Liver (tissue), 3 donors: ENCODE data around the gene NADSYN1.

ENCODE experiments used
- FOXA1 ChIP-seq: IDR thresholded peaks from 2 replicates; pipeline ENCODE4 v1.6.1; 2016; ENCODE audit warnings: antibody characterized with exemption
- HNF4G ChIP-seq: IDR thresholded peaks from 2 replicates; pipeline ENCODE4 v1.6.1; 2016; ENCODE audit warnings: antibody characterized with exemption
- JUND ChIP-seq, 2 donors: IDR thresholded peaks; 2 replicates each; pipeline ENCODE4 v1.6.1; 2016; ENCODE audit warnings: antibody characterized with exemption in 2 of 2
- RAD21 ChIP-seq, 2 donors: IDR thresholded peaks; 2 replicates each; pipeline ENCODE4 v1.6.1; 2016; ENCODE audit warnings: antibody characterized with exemption in 2 of 2, mild to moderate bottlenecking in 2 of 2
- SP1 ChIP-seq: IDR thresholded peaks from 2 replicates; pipeline ENCODE4 v1.6.1; 2018; ENCODE audit warnings: antibody characterized with exemption, mild to moderate bottlenecking
- TAF1 ChIP-seq: conservative IDR thresholded peaks from 2 replicates; pipeline ENCODE4 v1.6.1; 2016; ENCODE audit warnings: antibody characterized with exemption, mild to moderate bottlenecking
- YY1 ChIP-seq: IDR thresholded peaks from 2 replicates; pipeline ENCODE4 v1.6.1; 2016; ENCODE audit warnings: antibody characterized with exemption, mild to moderate bottlenecking
- TF ChIP-seq, protein P1 (sequence below): fragments of 150-350 bp; IDR thresholded peaks from 2 replicates; pipeline ENCODE4 v1.5.1; 2017; ENCODE audit warnings: improper control_type of control experiment, low read depth, low read length; ENCODE audit not compliant: missing input control
- TF ChIP-seq, protein P2 (sequence below): IDR thresholded peaks from 2 replicates; pipeline ENCODE4 v1.6.1; 2016; ENCODE audit warnings: antibody characterized with exemption
- TF ChIP-seq, protein P3 (sequence below): IDR thresholded peaks from 2 replicates; pipeline ENCODE4 v1.6.1; 2016; ENCODE audit warnings: antibody characterized with exemption
- TF ChIP-seq, protein P4 (sequence below): IDR thresholded peaks from 2 replicates; pipeline ENCODE4 v1.6.1; 2016; ENCODE audit warnings: antibody characterized with exemption, mild to moderate bottlenecking
- donor health status: healthy.
- donor health status: healthy.

DNA sequence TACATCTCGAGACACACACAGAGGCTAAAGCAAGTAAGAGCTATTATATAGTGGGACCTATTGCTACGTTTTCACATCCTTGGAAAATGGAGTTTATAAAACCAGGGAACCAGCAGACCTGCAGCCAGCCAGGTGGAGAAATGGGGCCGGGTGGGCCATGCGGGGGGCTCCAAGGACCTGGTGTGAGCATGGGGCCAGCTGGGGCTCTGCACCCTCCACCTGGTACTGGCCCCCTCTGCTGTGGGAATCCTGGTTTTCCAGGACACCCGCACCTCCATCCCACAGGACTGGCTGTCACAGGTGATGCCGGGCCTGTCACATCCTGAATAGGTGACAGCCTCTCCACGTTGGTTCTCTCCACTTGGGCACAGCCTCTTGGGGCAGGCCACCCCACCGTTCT, 16.1 kb upstream of the NADSYN1 start:
- TF ChIP-seq, protein P1, sequence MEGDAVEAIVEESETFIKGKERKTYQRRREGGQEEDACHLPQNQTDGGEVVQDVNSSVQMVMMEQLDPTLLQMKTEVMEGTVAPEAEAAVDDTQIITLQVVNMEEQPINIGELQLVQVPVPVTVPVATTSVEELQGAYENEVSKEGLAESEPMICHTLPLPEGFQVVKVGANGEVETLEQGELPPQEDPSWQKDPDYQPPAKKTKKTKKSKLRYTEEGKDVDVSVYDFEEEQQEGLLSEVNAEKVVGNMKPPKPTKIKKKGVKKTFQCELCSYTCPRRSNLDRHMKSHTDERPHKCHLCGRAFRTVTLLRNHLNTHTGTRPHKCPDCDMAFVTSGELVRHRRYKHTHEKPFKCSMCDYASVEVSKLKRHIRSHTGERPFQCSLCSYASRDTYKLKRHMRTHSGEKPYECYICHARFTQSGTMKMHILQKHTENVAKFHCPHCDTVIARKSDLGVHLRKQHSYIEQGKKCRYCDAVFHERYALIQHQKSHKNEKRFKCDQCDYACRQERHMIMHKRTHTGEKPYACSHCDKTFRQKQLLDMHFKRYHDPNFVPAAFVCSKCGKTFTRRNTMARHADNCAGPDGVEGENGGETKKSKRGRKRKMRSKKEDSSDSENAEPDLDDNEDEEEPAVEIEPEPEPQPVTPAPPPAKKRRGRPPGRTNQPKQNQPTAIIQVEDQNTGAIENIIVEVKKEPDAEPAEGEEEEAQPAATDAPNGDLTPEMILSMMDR: no peak
- no peak for TF ChIP-seq JUND (IDR thresholded peaks at IDR 0.05)
- no peak for TF ChIP-seq TAF1
- TF ChIP-seq, protein P2, sequence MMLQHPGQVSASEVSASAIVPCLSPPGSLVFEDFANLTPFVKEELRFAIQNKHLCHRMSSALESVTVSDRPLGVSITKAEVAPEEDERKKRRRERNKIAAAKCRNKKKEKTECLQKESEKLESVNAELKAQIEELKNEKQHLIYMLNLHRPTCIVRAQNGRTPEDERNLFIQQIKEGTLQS: no peak
- TF ChIP-seq YY1: no peak
- no peak for TF ChIP-seq SP1
- TF ChIP-seq, protein P3, sequence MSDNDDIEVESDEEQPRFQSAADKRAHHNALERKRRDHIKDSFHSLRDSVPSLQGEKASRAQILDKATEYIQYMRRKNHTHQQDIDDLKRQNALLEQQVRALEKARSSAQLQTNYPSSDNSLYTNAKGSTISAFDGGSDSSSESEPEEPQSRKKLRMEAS: no peak
- no peak for TF ChIP-seq HNF4G
- no peak for TF ChIP-seq RAD21 (IDR thresholded peaks at IDR 0.05)
- TF ChIP-seq FOXA1: no peak
- TF ChIP-seq, protein P4, sequence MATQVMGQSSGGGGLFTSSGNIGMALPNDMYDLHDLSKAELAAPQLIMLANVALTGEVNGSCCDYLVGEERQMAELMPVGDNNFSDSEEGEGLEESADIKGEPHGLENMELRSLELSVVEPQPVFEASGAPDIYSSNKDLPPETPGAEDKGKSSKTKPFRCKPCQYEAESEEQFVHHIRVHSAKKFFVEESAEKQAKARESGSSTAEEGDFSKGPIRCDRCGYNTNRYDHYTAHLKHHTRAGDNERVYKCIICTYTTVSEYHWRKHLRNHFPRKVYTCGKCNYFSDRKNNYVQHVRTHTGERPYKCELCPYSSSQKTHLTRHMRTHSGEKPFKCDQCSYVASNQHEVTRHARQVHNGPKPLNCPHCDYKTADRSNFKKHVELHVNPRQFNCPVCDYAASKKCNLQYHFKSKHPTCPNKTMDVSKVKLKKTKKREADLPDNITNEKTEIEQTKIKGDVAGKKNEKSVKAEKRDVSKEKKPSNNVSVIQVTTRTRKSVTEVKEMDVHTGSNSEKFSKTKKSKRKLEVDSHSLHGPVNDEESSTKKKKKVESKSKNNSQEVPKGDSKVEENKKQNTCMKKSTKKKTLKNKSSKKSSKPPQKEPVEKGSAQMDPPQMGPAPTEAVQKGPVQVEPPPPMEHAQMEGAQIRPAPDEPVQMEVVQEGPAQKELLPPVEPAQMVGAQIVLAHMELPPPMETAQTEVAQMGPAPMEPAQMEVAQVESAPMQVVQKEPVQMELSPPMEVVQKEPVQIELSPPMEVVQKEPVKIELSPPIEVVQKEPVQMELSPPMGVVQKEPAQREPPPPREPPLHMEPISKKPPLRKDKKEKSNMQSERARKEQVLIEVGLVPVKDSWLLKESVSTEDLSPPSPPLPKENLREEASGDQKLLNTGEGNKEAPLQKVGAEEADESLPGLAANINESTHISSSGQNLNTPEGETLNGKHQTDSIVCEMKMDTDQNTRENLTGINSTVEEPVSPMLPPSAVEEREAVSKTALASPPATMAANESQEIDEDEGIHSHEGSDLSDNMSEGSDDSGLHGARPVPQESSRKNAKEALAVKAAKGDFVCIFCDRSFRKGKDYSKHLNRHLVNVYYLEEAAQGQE: no peak
